Superior temporal gyrus (tissue), 1 donor: Measurements from ENCODE around the gene SRGAP3.
A peak's percentile ranks its signal among the peaks of the same experiment; 100 is the strongest.
"Not testable (repeated sequence)": the region's sequence is repeated elsewhere in the genome, so short reads cannot be mapped to it uniquely, and the experiment has no call there.

ENCODE experiments used
- DNase-seq: peaks from one replicate; pipeline ENCODE4 v3.0.0-alpha.2; 2016; ENCODE audit errors: extremely low spot score

SRGAP3 gene

DNA sequence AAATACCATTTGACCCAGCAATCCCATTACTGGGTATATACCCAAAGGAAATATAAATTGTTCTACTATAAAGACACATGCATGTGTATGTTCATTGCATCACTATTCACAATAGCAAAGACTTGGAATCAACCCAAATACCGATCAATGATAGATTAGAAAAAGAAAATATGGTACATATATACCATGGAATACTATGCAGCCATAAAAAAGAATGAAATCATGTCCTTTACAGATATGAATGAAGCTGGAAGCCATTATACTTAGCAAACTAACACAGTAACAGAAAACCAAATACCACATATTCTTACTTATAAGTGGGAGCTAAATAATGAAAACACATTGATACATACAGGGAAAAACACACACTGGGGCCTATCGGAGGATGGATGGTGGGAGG lies 164.0 kb downstream of the SRGAP3 start:
- DNase-seq, result not testable (repeated sequence)

DNA sequence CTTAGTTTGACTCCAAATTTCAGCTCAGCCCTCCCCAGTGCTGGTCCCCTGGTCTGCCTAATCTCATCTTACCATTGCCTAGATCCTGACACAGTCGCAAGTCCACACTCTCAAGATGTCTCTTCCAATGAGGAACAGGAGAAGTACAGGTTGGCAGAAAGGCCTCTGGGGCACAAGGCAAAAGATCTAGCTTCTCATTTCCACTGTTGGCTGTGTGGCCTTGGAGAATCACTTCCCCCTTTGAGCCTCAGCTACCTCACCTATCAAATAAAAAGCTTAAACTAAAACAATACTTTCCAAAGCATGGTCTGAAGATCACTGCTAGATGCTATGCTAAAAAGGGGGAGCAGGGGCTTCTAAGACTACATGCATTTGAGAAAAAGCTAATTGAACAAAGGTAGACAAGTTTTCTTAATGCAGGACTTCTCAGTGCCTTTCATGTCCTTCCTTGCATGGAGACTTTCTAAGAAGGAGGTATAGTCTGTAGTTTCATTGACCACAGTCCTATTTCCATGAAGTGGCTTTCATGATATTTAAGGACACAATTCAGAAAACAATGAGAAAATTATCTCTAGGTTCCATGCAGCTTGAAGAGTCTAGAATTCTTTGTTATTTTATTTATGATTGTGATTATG lies 168.1 kb downstream of the SRGAP3 start:
- no peak for DNase-seq

DNA sequence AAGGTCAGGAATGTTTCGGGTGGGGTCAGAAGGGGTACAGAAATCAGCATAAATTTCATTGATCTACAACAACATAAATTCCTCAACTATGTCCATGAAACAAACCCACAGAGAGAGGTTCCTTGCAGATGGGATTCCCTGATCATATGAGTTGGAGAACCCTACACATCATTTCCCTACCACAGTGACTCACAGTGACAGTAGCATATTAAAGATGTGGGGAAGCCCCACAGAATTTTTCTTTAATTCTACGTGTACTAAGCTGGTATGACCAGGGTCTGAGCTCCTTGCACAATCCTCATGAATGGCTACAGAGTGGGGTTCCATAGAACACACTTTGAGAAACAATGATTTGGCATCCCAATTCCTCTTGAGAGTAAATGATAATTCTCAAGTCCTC lies 169.3 kb downstream of the SRGAP3 start:
- no peak for DNase-seq

DNA sequence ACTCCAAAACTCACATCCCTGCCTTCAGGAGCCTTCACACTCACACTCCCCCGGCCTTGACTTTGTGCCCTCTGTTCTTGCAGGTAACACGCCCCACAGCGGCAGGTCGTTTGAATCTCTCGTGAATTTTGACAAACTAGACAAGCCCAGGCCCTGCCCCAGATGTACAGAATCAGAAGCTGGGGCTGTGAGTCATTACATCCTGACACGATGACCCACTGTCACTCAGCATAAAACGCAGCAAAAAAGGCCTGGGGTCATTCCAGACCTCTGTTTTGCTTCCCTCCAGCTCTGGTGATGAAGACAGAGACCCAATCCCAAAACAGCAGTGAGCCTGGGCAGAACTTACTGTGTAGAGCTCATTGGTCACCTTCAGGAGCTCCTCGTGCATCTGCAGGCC lies 169.8 kb downstream of the SRGAP3 start:
- DNase-seq, result no peak

DNA sequence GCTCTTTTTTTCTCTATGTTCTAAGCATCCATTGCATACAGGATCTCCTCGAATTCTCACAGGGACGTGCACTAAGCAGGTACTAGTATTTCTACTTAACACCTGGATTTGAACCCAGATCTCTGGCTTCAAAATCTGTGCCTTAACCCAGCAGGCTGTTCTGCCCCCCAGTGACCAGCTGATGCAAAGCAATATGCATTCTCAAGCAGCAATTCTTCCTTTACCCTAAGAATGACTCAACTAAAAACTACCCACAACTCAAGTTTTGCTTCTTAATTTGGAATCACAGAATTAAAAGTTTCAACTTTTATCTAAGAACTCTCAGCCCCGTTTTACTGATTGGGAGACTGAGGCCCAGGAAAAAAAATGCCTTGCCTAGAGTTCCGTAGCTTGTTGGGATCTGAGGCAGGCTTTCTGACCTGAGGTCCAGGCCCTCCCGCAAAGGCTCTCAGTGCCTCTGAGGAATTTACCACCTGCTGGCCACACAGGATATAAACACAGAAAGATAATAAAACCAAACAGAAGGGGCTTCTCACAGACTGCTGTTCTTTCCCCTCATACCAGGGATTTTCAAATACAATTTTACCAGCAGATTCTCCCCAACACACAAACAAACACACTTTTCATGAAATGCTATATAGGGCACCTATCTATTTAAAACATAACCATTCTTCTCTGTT lies 170.7 kb downstream of the SRGAP3 start:
- no peak for DNase-seq

DNA sequence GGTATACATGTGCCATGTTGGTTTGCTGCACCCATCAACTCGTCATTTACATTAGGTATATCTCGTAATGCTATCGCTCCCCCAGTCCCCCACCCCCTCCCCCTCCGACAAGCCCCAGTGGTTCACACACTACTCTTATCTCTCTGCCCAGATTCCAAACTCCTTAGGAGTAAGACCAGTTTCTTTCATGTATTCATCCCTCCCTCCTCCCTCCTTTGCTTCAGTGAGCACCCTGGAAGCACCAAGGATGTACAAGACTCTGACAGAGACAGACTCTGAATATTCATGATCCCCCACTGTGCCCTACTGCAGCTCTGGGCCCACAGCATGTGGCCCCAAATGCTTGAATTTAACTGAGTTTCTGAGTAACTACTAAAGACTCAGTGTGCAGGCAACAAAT lies 172.4 kb downstream of the SRGAP3 start:
- DNase-seq, result no peak

DNA sequence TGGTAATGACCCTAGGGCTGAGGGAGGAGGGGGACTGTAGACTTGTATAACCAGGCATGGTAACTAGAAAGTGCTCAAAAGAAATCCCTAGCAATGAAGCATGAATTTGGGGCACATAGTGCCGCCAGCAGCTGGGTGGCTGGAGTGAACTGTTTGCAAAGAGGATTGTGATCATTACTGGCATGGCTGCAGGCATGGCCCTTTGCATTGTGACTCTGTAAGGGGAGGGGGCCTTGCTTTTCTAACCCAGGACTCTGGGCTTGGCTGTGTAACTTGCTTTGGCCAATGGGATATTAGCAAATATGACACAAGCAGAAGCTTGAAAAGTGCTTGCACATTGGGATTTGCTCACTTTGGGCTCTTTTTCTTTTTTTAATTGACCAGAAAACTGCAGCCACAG lies 173.7 kb downstream of the SRGAP3 start:
- DNase-seq, result no peak

DNA sequence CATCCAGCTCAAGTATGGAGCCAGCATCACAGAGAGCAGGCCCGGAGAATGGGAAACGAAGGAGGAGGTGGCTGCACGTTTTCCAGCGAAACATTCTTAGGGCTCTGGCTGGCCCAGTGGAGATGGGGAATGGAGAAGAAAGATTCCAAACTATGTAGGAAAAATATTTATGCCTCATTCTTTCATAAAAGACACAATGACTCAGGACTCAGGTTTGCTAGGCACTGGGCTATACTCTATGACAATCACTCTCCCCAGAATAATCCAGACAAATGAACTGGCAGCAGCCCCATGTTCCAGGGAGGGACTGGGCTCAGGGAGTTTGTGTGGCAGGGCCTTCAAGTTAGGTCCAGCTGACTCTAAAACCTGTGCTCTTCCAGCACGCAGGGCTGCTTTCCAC lies 175.4 kb downstream of the SRGAP3 start:
- no peak for DNase-seq

DNA sequence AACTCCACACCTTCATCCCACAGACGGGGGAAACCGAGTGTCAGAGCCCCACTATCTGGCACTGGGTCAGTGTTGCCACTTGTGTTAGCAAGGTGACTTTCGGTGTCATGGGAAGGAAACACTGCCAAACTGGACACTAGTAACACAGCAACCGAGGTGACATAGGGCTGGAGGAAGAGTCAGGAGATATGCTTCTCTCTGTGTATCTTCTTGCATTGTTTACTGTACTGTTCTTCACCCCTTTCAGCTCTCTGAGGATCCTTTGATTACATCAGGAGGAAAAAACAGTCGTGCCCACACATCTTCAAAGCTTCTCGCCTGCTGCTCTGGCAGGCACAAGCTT lies 176.8 kb downstream of the SRGAP3 start:
- DNase-seq, result no peak

DNA sequence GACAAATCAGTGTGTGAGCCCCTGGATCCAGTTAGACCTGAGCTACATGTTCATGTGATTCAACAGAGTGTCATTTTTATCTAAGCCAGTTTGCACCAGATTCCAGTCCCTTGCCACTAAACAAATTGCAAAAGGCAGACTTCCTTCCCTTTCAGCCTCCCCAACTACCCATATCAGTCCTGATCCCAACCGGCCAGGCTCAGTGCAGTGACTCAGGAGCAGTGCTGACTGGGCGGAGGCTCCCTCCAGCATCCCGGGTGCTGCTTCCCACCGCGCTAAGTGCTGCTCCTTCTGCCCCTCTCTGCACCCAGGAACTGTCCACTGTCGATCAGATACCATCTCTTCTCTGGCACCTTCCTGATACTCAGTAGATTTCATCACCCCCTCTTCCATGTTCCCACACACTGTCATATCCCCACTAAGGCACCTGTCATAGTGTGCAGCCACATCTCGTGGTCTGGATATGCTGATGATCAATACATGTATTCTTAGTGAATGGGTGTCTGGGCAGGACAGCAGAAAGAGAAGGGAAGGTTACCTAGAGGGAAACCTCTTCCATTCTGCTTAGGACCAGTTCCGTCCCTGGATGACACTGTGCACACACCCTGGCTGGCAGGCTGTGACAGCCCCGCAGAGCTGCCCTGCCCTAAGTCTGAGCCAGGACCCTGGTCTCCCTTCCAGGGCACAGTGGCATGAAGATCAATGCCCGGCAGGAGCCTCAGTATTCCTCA lies 177.3 kb downstream of the SRGAP3 start:
- no peak for DNase-seq

DNA sequence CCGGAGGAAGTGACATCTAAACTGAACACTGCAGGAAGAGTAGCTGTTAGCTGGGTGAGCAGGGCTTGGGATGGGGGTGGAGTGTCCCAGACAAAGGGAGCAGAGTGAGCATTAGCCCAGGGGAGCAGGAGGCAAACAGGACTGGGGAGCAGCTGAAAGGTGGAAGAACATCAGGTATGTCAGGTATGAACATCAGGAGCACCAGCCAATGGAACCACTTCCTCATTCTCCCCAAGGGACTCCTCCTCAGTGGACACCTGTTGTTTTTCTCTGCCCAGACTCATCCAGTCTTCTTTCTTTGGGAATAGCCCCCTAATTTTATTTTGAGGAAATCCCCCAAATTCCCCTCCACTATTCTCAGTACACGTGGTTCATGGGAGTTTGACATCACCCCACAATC lies 178.5 kb downstream of the SRGAP3 start:
- DNase-seq, result no peak

DNA sequence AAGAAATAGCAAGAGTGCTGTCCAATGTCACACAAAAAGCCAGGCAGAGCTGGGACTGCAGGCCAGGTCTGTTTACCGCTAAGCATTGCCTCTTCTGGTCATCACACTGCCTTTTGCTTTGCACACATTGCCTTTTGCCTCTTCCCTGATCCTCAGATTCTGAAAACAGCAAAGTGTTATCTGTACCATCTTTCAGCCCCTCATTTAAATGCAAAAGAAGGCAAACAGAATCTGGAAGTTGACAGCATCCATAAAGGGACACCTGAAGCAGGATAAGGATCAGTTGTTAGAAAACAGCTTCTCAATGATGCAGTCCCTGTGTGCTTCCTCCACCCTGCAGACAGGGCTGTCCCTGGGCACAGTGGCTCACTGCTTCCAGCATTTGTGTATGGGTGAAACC lies 179.5 kb downstream of the SRGAP3 start:
- DNase-seq, result no peak

DNA sequence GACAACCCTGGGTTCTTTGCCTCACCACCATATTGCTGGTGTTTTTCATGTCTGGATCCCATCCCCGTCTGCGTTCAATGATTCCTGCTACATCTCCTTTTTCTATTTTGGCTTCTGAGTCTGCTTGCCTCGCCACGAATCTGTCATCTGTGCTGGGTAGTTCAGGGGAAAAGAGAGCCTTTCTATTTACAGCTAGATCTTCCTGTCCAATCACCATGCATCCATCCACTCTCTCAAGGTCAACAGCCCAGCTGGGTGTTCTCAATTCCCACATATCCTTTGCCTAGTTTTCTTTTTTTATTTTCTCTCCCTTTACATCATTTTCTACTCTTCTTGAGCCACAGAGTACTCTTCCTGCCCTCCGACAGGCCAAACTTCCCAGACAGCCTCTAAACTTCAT lies 181.4 kb downstream of the SRGAP3 start:
- peak; percentile 65 for DNase-seq

DNA sequence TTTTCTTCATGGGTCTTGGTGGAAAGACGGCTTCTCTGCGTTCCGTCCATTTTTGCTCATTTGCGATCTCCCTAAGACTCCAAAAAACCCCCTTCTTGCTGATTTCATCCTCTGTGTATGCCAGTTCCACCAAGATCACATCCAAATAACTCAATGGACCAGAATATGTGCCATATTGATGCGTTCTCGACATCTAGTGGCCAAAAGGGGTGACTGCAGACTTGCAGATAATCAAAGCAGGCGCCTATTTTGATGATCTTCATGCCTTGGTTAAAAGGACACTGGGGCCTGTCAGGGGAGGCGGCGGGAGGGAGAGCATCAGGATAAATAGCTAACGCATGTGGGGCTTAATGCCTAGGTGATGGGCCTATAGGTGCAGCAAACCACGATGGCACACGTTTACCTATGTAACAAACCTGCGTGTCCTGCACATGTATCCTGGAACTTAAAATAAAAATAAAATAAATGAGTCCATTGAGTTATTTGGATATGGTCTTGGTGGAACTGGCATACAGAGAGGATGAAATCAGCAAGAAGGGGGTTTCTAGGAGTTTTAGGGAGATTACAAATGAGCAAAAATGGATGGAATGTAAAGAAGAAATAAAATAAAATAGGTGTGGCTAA lies 182.0 kb downstream of the SRGAP3 start:
- peak; percentile 89 for DNase-seq

DNA sequence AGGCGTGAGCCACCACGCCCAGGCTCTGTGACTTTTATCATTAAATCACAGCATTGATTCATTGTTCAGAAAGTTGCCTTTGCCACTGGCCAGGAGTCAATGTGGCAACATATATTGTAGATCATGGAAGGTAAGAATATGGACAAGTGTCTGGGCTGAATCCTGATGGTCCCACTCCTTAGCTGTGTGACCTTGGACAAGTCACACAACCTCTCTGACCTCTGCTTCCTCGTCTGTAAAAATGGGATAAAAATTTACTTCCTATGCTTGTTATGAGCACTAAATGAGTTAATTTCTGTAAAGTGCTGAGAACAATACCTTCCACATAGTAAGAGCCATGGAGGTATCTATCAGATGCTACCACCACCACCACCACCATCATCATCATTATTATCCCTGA lies 182.7 kb downstream of the SRGAP3 start:
- DNase-seq, result no peak

DNA sequence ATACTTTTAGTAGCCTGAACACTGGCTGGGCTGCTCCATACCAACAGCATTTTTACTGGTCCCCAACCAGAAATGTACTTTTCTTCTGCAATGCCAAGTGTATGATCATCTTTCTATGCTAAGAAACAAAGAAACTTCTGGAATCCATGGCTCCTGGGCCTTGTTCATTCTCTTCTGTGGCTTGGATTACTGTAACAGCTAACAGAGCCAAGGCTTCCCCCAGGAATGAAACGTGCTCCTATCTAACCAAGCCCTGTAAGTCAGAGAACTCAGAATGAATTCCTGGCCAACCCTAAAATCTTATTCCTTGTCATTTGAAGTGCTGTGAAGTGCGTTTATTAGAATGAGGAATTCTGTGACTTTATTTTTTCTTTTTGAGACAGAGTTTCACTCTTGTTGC lies 183.3 kb downstream of the SRGAP3 start:
- no peak for DNase-seq

DNA sequence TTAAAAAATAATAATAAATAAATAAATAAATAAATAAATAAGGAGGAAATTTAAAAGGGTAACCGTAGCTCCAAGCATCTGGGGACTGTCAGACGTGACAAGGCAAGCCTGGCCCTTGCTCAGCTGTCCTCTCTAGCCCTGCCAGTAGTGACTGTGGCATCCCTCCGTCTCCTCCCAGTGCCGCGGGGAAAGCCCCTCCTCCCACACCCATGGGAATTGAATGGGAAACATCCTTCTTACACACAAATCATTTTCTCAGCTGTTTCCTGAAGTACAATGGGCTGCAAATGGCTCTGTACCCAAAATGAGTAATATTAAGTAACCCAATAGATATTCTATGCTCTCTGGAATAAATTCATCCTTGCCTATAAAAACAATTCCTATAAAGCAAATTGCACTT lies 184.6 kb downstream of the SRGAP3 start:
- DNase-seq, result no peak

DNA sequence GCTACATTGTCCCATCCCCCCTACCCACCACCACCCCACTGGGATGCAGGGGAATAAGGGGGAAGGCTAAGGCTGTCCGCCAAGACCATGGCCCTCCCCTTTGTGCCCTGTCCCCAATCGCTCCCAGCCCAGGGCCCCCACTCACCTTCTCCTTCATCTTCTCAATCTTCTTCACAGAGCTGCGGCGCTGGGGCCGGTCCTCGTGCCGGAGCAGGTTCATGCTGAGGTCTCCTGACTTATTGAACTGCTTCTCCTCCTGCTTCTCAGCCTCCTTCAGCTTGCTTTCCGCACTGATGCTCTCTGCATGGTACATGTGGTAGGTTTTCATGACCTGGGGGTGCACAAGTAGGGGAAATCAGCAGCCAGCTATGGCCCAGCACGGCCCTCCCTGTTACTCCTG lies 185.2 kb downstream of the SRGAP3 start:
- no peak for DNase-seq

DNA sequence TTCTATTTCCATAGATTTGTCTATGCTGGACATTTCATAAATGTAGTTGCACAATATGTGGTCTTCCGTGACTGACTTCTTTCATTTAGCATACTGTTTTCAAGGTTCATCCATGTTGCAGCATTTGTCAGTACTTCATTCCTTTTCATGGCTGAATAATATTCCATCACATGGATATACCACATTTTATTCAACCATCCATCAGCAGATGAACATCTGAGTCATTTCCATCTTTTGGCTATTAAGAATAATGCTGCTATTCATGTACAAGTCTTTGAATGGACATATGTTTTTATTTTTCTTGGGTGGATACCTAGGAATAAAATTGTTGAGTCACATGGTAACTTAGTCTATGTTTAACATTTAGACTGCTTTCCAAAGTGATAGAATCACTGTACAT lies 186.9 kb downstream of the SRGAP3 start:
- no peak for DNase-seq

DNA sequence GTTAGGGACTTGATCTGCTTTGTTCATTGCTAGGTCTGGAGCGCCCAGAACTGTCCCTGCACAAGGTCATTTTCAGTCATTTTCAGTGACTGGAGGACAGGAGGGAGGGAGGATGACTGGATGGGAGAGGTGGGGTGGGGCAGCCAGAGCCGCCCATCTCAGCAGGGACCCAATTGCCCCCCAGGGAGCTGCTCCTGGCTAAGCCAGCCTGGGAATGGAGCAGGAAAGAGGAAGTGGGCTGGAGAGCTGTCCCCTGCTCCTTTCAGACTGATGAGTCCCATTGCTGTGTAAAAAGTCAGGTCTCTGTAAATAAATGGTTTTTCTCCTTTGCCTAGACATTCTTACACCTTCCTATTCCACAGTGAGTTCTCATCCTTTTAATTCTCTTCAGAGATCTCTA lies 187.8 kb downstream of the SRGAP3 start:
- no peak for DNase-seq

DNA sequence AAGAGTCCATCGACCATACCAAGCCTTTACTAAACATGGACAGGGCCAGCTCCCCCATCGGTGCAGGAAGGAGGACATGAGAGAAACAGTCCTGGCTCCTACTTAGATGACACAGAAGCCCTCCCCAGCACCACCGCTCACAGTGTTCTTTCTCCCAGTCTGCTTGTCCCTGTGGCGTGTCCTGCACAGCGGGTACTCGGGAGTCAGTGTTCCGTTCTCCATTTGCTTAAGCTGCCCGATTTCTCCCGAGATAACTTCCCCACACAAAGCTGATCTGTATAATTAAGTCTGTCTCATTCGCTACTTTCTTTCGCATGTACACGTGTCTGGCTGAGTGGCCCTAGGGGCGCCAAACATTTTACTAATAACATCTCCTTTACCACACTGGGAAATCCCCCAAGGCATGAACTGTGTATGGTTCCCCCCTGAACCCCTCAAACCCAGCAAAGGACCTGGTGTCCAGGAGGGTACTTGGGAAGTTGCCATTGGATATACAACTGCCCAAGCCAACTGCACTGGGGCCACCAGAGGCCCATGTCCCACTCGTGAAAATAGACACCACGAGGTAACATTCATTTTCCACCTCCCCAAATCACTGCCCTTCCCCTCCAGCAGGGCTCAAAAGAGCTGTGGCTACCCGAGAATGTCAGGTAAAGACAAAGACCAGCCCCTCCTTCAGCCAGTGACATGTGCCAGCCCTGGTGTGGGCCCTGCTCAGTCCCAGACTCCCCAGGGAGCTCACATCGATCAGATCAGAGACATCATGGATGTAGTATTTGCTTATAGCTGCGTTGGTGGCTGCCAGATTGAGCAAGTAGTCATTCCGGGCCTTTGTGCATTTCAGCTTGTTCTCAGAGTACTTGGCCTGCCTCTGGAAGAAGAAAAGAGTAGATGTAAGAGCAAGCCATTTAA lies 189.7 kb downstream of the SRGAP3 start:
- no peak for DNase-seq

DNA sequence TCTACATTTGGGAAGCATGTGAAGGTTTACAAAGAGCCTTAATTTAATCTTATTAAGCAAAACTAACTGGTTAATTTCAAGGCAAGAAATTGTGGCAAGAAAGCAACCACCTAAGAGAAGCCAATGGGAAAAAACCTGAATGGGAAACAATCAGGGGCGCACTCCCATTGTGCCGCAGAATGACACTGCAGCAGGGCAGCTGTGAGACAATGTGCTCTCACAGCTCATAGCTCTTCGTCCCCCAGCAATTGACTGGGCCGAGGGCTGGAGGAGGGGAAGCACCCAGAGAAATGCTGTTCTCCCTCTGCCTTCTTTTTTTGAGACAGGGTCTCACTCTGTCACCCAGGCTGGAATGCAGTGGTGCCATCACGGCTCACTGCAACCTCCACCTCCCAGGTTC lies 192.9 kb downstream of the SRGAP3 start:
- peak; percentile 47 for DNase-seq
